Hepatocyte (in vitro differentiated cells): ENCODE measurements around the gene DEXI.

ENCODE experiments used
- EZH2phosphoT487 ChIP-seq: fragments of 200-600 bp; sonication (generic); IDR thresholded peaks from one replicate; pipeline ENCODE4 v1.6.1; 2018; ENCODE audit warnings: antibody characterized with exemption, mild to moderate bottlenecking, low read depth, moderate library complexity; ENCODE audit not compliant: unreplicated experiment, severe bottlenecking
- TF ChIP-seq, protein P1 (sequence below): fragments of 200-600 bp; sonication (generic); IDR thresholded peaks from 2 replicates; pipeline ENCODE4 v1.5.1; 2016; ENCODE audit warnings: antibody characterized with exemption, mild to moderate bottlenecking; ENCODE audit not compliant: poor library complexity

GRCh38 chr16:10932959-10933710 lies 9.1 kb downstream of the DEXI start:
- TF ChIP-seq, protein P1, sequence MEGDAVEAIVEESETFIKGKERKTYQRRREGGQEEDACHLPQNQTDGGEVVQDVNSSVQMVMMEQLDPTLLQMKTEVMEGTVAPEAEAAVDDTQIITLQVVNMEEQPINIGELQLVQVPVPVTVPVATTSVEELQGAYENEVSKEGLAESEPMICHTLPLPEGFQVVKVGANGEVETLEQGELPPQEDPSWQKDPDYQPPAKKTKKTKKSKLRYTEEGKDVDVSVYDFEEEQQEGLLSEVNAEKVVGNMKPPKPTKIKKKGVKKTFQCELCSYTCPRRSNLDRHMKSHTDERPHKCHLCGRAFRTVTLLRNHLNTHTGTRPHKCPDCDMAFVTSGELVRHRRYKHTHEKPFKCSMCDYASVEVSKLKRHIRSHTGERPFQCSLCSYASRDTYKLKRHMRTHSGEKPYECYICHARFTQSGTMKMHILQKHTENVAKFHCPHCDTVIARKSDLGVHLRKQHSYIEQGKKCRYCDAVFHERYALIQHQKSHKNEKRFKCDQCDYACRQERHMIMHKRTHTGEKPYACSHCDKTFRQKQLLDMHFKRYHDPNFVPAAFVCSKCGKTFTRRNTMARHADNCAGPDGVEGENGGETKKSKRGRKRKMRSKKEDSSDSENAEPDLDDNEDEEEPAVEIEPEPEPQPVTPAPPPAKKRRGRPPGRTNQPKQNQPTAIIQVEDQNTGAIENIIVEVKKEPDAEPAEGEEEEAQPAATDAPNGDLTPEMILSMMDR, result no peak
- no peak for TF ChIP-seq EZH2phosphoT487
